PC-3 (cell line): ENCODE measurements around the gene ARHGAP42. TPM values are rescaled to one million over a fixed set of nuclear protein-coding genes. Genes with fewer than 3 reads are reported as not detected.

Source experiments
- ATAC-seq: fragments of 200-7000 bp; cut with Tn5 transposase; 2 replicates; pipeline ENCODE4 v1.9.1; 2020; ENCODE audit warnings: mild to moderate bottlenecking, moderate library complexity
- BruUV-seq: library from RNA; stranded (reverse); fragments of 400-500 nt; replicated peaks from 2 replicates; lab custom pipeline; 2021; lab: Mats Ljungman, UMichigan
- CTCF ChIA-PET: fragments of 300-600 bp; sonication (Branson Sonifier 250); formaldehyde crosslinking; loops from one replicate; lab custom pipeline; 2022; ENCODE audit warnings: antibody characterized with exemption; lab: Charles Lee
- POLR2A ChIA-PET: fragments of 300-600 bp; sonication (Branson Sonifier 250); formaldehyde crosslinking; loops from one replicate; lab custom pipeline; 2022; ENCODE audit warnings: antibody characterized with exemption; ENCODE audit not compliant: unreplicated experiment; lab: Charles Lee
- DNase-seq: peaks from one replicate; pipeline ENCODE4 v3.0.0-alpha.2; 2015
- H2AFZ ChIP-seq: fragments of 300-600 bp; sonication (generic); 2 replicates; pipeline ENCODE4 v1.6.0; 2016; ENCODE audit warnings: antibody characterized with exemption, low read length
- H3F3A ChIP-seq: fragments of 300-600 bp; sonication (generic); one replicate; pipeline ENCODE4 v1.6.0; 2017; ENCODE audit warnings: antibody characterized with exemption, low read length, control low read depth, mild to moderate bottlenecking; ENCODE audit not compliant: unreplicated experiment
- H3K27ac ChIP-seq: fragments of 300-600 bp; sonication (generic); 2 replicates; pipeline ENCODE4 v1.5.1; 2016; ENCODE audit warnings: mild to moderate bottlenecking, low read length
- H3K27me3 ChIP-seq: fragments of 300-600 bp; sonication (generic); 2 replicates; pipeline ENCODE4 v1.6.1; 2016; ENCODE audit warnings: low read length, mixed read lengths
- H3K36me3 ChIP-seq: fragments of 300-600 bp; sonication (generic); 2 replicates; pipeline ENCODE4 v1.6.1; 2016; ENCODE audit warnings: low read depth, mixed run types, low read length, mixed read lengths
- H3K4me1 ChIP-seq: fragments of 300-600 bp; sonication (generic); 2 replicates; pipeline ENCODE4 v1.5.1; 2016; ENCODE audit warnings: low read length; ENCODE audit not compliant: insufficient read depth
- H3K4me2 ChIP-seq: fragments of 300-600 bp; sonication (generic); 2 replicates; pipeline ENCODE4 v1.6.0; 2016; ENCODE audit warnings: low read length
- H3K4me3 ChIP-seq: fragments of 300-600 bp; sonication (generic); 2 replicates; pipeline ENCODE4 v1.5.1; 2016; ENCODE audit warnings: mild to moderate bottlenecking, low read length, mixed read lengths
- H3K79me2 ChIP-seq: fragments of 300-600 bp; sonication (generic); 2 replicates; pipeline ENCODE4 v1.6.1; 2017; ENCODE audit warnings: low read length, mixed read lengths
- H3K9ac ChIP-seq: fragments of 300-600 bp; sonication (generic); 2 replicates; pipeline ENCODE4 v1.6.0; 2016; ENCODE audit warnings: mild to moderate bottlenecking, low read length
- H3K9me2 ChIP-seq: fragments of 300-600 bp; sonication (generic); replicated peaks from 2 replicates; pipeline ENCODE4 v1.6.1; 2016; ENCODE audit warnings: mixed run types, low read length, mixed read lengths
- H3K9me3 ChIP-seq: fragments of 300-600 bp; sonication (generic); 2 replicates; pipeline ENCODE4 v1.6.1; 2016; ENCODE audit warnings: low read length, mixed read lengths
- H4K20me1 ChIP-seq: fragments of 300-600 bp; sonication (generic); 2 replicates; pipeline ENCODE4 v1.6.1; 2016; ENCODE audit warnings: low read length, mixed read lengths
- CTCF ChIP-seq: fragments of 300-600 bp; sonication (generic); conservative IDR thresholded peaks from 2 replicates; pipeline ENCODE4 v1.5.1; 2017; ENCODE audit warnings: antibody characterized with exemption, low read depth, mild to moderate bottlenecking, low read length
- EZH2 ChIP-seq: fragments of 300-600 bp; sonication (generic); IDR thresholded peaks from one replicate; pipeline ENCODE4 v1.6.1; 2017; ENCODE audit warnings: antibody characterized with exemption, mild to moderate bottlenecking, low read length; ENCODE audit not compliant: unreplicated experiment
- EZH2phosphoT487 ChIP-seq: fragments of 300-600 bp; sonication (generic); IDR thresholded peaks from 2 replicates; pipeline ENCODE4 v1.6.1; 2018; ENCODE audit warnings: mild to moderate bottlenecking, antibody characterized with exemption, low read length, borderline replicate concordance
- intact Hi-C: fragments of 100-400 bp; cut with micrococcal nuclease; formaldehyde crosslinking; loops from 2 replicates; pipeline ENCODE4 v1.9.0; 2023
- total RNA-seq: library from RNA; depleted of rRNA; stranded (reverse); fragments of >200 nt; gene quantifications from 2 replicates; pipeline ENCODE4 v1.2.3, GENCODE V29; 2014

Gene ARHGAP42
- total RNA-seq, 1 experiment from 2014 or later, result 12.1 TPM

GRCh38 chr11:100855466-100856067 lies 168.5 kb downstream of the ARHGAP42 start:
- peak; percentile 86 for DNase-seq
- Histone ChIP-seq H3K27ac (peak overlapping the region; percentile 20), H4K20me1 (no peaks in the 10 kb centered on the region), H3K4me1 (peaks cover 18% of the 10 kb centered on the region), H2AFZ (no peak overlapping the region), H3K36me3 (no peaks in the 10 kb centered on the region), H3K9me3 (no peaks in the 10 kb centered on the region), H3K9ac (peak overlapping the region; percentile 28), H3K4me3 (no peak overlapping the region), H3K79me2 (peaks cover 9% of the 10 kb centered on the region), H3K9me2 (no peaks in the 10 kb centered on the region), H3F3A (no peaks in the 10 kb centered on the region), H3K4me2 (no peak overlapping the region), H3K27me3 (no peaks in the 10 kb centered on the region)
- TF ChIP-seq EZH2phosphoT487 (no peak), CTCF (peak; percentile 89)
- BruUV-seq, result no TSS peak
- POLR2A ChIA-PET, result no interaction called here
- CTCF ChIA-PET, result no interaction called here
- intact Hi-C loops, result loop anchor here (1.0 kb wide), 4 partner anchors 77 to 279 kb away; no protein-coding TSS in a partner anchor
- ATAC-seq, result peak; percentile 25; the same call in 1 of the 2 replicates

GRCh38 chr11:100857236-100858005 lies 170.3 kb downstream of the ARHGAP42 start:
- ATAC-seq (no peak; the same call in 1 of the 2 replicates), DNase-seq (no peak)
- POLR2A ChIA-PET, result interaction anchor here (0.6 to 0.7 kb wide), 2 partner anchors 47 to 176 kb away, joined by 3 to 4 read pairs; no protein-coding TSS in a partner anchor
- Histone ChIP-seq H3K36me3 (no peaks in the 10 kb centered on the region), H3F3A (no peaks in the 10 kb centered on the region), H3K9me3 (no peaks in the 10 kb centered on the region), H3K79me2 (peaks cover 3% of the 10 kb centered on the region; the same call in 1 of the 2 replicates), H4K20me1 (no peaks in the 10 kb centered on the region), H3K4me2 (no peak overlapping the region), H3K27ac (no peak overlapping the region), H3K27me3 (no peaks in the 10 kb centered on the region), H2AFZ (no peak overlapping the region), H3K9ac (no peak overlapping the region), H3K4me3 (no peak overlapping the region), H3K4me1 (peaks cover 26% of the 10 kb centered on the region), H3K9me2 (no peaks in the 10 kb centered on the region)
- TF ChIP-seq EZH2, result no peak
- TF ChIP-seq EZH2phosphoT487, result no peak
- no peak for TF ChIP-seq CTCF
- intact Hi-C loops, result no loop called here
- CTCF ChIA-PET, result interaction anchor here (0.5 to 1.0 kb wide), 3 partner anchors 37 to 176 kb away, joined by 4 to 13 read pairs (median 4); no protein-coding TSS in a partner anchor
- no TSS peak for BruUV-seq
